Measurements from ENCODE around the gene PHOSPHO2. TPM values are rescaled to one million over a fixed set of nuclear protein-coding genes. Genes with fewer than 3 reads are reported as not detected.

Gene PHOSPHO2
- total and polyA plus RNA-seq, 9 of the 15 experiments (the other 6 are each of a cell fraction or from before 2014, with no cell fraction given), result 7.8 to 19.1 (median 11.7) TPM

- TF ChIP-seq ELF2 (CRISPR knock-in tag; IDR thresholded peaks at IDR 0.05), result no peak
- TF ChIP-seq ZNF764 (CRISPR knock-in tag; IDR thresholded peaks at IDR 0.05; ENCODE audit: low read depth), result 0 out of 2 replicates have a peak, but pooled peaks have one; percentile 39
- 0 out of 2 replicates have a peak, but pooled peaks have one; percentile 6 for TF ChIP-seq RAD51 (IDR thresholded peaks at IDR 0.05; ENCODE audit: borderline replicate concordance, low read depth)
- TF ChIP-seq ARID4B (CRISPR knock-in tag; IDR thresholded peaks at IDR 0.05), result no peak
- no peak for TF ChIP-seq ZFP91 (CRISPR knock-in tag; IDR thresholded peaks at IDR 0.05)
- TF ChIP-seq JUNB (CRISPR knock-in tag; conservative IDR thresholded peaks at IDR 0.05), result no peak
- TF ChIP-seq ZNF134 (CRISPR knock-in tag; conservative IDR thresholded peaks at IDR 0.05), result no peak
- no peak for TF ChIP-seq CLOCK (CRISPR knock-in tag; IDR thresholded peaks at IDR 0.05; ENCODE audit: borderline replicate concordance)
- TF ChIP-seq ARID1B (IDR thresholded peaks at IDR 0.05), result peak; percentile 69
- no peak for TF ChIP-seq ARID2 (IDR thresholded peaks at IDR 0.05)
- TF ChIP-seq ZNF740 (CRISPR knock-in tag; IDR thresholded peaks at IDR 0.05), result no peak
- no peak for TF ChIP-seq ZNF740 (tag; IDR thresholded peaks at IDR 0.05)
- no peak for TF ChIP-seq STAT5B (CRISPR knock-in tag; IDR thresholded peaks at IDR 0.05)
- TF ChIP-seq ZC3H11A (IDR thresholded peaks at IDR 0.05; ENCODE audit: low read depth, low read length), result no peak
- no peak for TF ChIP-seq CREB3 (tag; conservative IDR thresholded peaks at IDR 0.05; ENCODE audit: low read depth)
- no peak for TF ChIP-seq ZKSCAN8 (CRISPR knock-in tag; IDR thresholded peaks at IDR 0.05)
- no peak for TF ChIP-seq FOXJ3 (CRISPR knock-in tag; IDR thresholded peaks at IDR 0.05)
- TF ChIP-seq ATF7 (IDR thresholded peaks at IDR 0.05), result 0 out of 2 replicates have a peak, but pooled peaks have one; percentile 20
Measured at GRCh38 chr2:169716238-169716886, 22.1 kb downstream of the PHOSPHO2 start (continued).
